Measurements from ENCODE around the gene OLFM1.

GRCh38 chr9:135096408-135096895, 9.0 kb downstream of the OLFM1 start:
- TF ChIP-seq EP300 (IDR thresholded peaks at IDR 0.05; ENCODE audit: borderline replicate concordance) (no peak), EGR1 (IDR thresholded peaks at IDR 0.05) (no peak), TAF1 (IDR thresholded peaks at IDR 0.05; ENCODE audit: low read depth) (no peak), CREB1 (IDR thresholded peaks at IDR 0.05; ENCODE audit: low read depth) (no peak), MAX (IDR thresholded peaks at IDR 0.05) (no peak)

Data from Ishikawa (cell line).